MM.1S (cell line): ENCODE results near the gene CAPN12.

Experiments
- CTCF ChIP-seq: fragments of 300-600 bp; sonication (generic); IDR thresholded peaks from 2 replicates; pipeline ENCODE4 v1.5.1; 2016; ENCODE audit warnings: antibody characterized with exemption, low read length, mixed read lengths
- EZH2phosphoT487 ChIP-seq: fragments of 300-600 bp; sonication (generic); IDR thresholded peaks from 2 replicates; pipeline ENCODE4 v1.6.1; 2018; ENCODE audit warnings: antibody characterized with exemption, low read length

GRCh38 chr19:38718747-38719543 lies 25.3 kb downstream of the CAPN12 start:
- TF ChIP-seq CTCF (no peak), EZH2phosphoT487 (no peak)
